Spleen (tissue), 11 donors: Measurements from ENCODE around the gene CDH3. TPM values are rescaled to one million over a fixed set of nuclear protein-coding genes. Genes with fewer than 3 reads are reported as not detected.
A peak's percentile ranks its signal among the peaks of the same experiment; 100 is the strongest.

Experiments
- DNase-seq: peaks from one replicate; pipeline ENCODE4 v3.0.0-alpha.2; 2020
- H3K27ac ChIP-seq, 8 donors: fragments of 200-600 bp; sonication (generic) in 7 of 8; 1 replicate in 4 of 8; 2 replicates in 4 of 8; pipeline versions ENCODE4 v1.5.0 to v1.8.0; 2016 to 2021; ENCODE audit warnings: inconsistent platforms in 4 of 8, mild to moderate bottlenecking in 4 of 8, moderate library complexity in 1 of 8
- H3K27me3 ChIP-seq, 7 donors: fragments of 200-600 bp; sonication (generic) in 6 of 7; replicated peaks in 1 of 7; 1 replicate in 4 of 7; 2 replicates in 3 of 7; pipeline versions ENCODE4 v1.5.0 to v1.8.0; 2016 to 2021; ENCODE audit warnings: inconsistent platforms in 3 of 7, mild to moderate bottlenecking in 1 of 7
- H3K36me3 ChIP-seq, 6 donors: fragments of 200-600 bp; sonication (generic) in 5 of 6; 1 replicate in 4 of 6; 2 replicates in 2 of 6; pipeline versions ENCODE4 v1.5.0 to v1.8.0; 2016 to 2021; ENCODE audit warnings: inconsistent platforms in 2 of 6
- H3K4me1 ChIP-seq, 6 donors: fragments of 200-600 bp; sonication (generic) in 5 of 6; 1 replicate in 3 of 6; 2 replicates in 3 of 6; pipeline versions ENCODE4 v1.5.0 to v1.8.0; 2016 to 2021; ENCODE audit warnings: inconsistent platforms in 3 of 6
- H3K4me3 ChIP-seq, 8 donors: fragments of 200-600 bp; sonication (generic) in 7 of 8; 1 replicate in 4 of 8; 2 replicates in 4 of 8; pipeline versions ENCODE4 v1.5.0 to v1.8.0; 2016 to 2021; ENCODE audit warnings: inconsistent platforms in 4 of 8, mild to moderate bottlenecking in 4 of 8, moderate library complexity in 2 of 8
- H3K9me3 ChIP-seq, 8 donors: fragments of 200-600 bp; sonication (generic) in 7 of 8; 1 replicate in 4 of 8; 2 replicates in 4 of 8; pipeline versions ENCODE4 v1.5.0 to v1.8.0; 2016 to 2021; ENCODE audit warnings: inconsistent platforms in 4 of 8
- CTCF ChIP-seq, 11 experiments: fragments of 200-600 bp in 7 of 11; fragments of 450-650 bp in 4 of 11; sonication (generic) in 4 of 11; IDR thresholded peaks in 8 of 11; conservative IDR thresholded peaks in 3 of 11; 1 replicate in 7 of 11; 2 replicates in 4 of 11; pipeline versions ENCODE4 v1.4.0 to v1.8.0; 2016 to 2021; ENCODE audit warnings: antibody characterized with exemption in 11 of 11, inconsistent platforms in 4 of 11, mild to moderate bottlenecking in 1 of 11
- POLR2A ChIP-seq, 3 donors: fragments of 450-650 bp; IDR thresholded peaks; one replicate each; pipeline ENCODE4 v1.5.1; 2017; ENCODE audit warnings: antibody characterized with exemption in 3 of 3, mild to moderate bottlenecking in 1 of 3
- POLR2AphosphoS5 ChIP-seq, 3 donors: sonication (generic); formaldehyde crosslinking; IDR thresholded peaks; one replicate each; pipeline ENCODE4 v1.5.1; 2017; ENCODE audit warnings: antibody characterized with exemption in 3 of 3
- WGBS, 5 donors: extraction: QIAGEN DNeasy Blood & Tissue Kit in 3 of 5; methylation state at CpG; one replicate each; pipeline versions ENCODE4 v1.1.5 to v1.1.7; 2013 to 2018; 5-methylcytosine and 5-hydroxymethylcytosine counted together
- intact Hi-C: fragments of 100-400 bp; cut with DNase I; formaldehyde crosslinking; loops from one replicate; pipeline ENCODE4 v1.15.0; 2023; ENCODE audit warnings: low total_unique reads
- polyA plus RNA-seq, 3 donors: library from polyadenylated mRNA; stranded (reverse); fragments of 200-250 nt; gene quantifications; one replicate each; pipeline ENCODE4 v1.2.1, GENCODE V29; 2013
- total RNA-seq, 7 donors: library from RNA; depleted of rRNA in 3 of 7; stranded (reverse); fragments of >200 nt in 3 of 7; fragmentation: NEBNext Ultra II Directional in 4 of 7; extraction: Animal tissue kit (Norgen Biotek cat#: 25700) in 4 of 7; gene quantifications; one replicate each; pipeline versions ENCODE4 v1.1.0 to v1.2.1, GENCODE V29; 2016 to 2021
- donor health status: healthy with polysubstance abuse.
- donor health status: DM: no; HTN: no; CAD: no; lungs with moderate emphysema.
- donor health status: DM: no; HTN: no; CAD: no.
- donor health status: Bipolar disorder and iron deficiency.
- donor health status: healthy.
- donor health status: DM: no; HTN: no; CAD: no.
- donor health status: DM: yes; HTN: yes; CAD: no.

The CDH3 gene
- total and polyA plus RNA-seq, 10 donors: 1.5 to 47.6 (median 23.0) TPM

GRCh38 chr16:68668266-68668665 is 23.2 kb downstream of the CDH3 start:
- Histone ChIP-seq H3K4me1 (no peaks in the 10 kb centered on the region), H3K27ac (no peak overlapping the region), H3K9me3 (no peaks in the 10 kb centered on the region), H3K27me3 (no peaks in the 10 kb centered on the region), H3K4me3 (no peak overlapping the region), H3K36me3 (no peaks in the 10 kb centered on the region)
- TF ChIP-seq POLR2AphosphoS5 (IDR thresholded peaks at IDR 0.05) (no peak), POLR2A (IDR thresholded peaks at IDR 0.05) (no peak), CTCF (IDR thresholded peaks at IDR 0.05 in 8 of 11, conservative IDR thresholded peaks at IDR 0.05 in 3 of 11) (no peak)
- no peak for DNase-seq
- intact Hi-C loops: no loop called here
- WGBS, 5 donors: 25 to 54% (median 49%) methylated on average over 4 of the region's 4 CpGs

- Histone ChIP-seq H3K27ac (no peak overlapping the region), H3K4me3 (no peak overlapping the region), H3K9me3 (no peaks in the 10 kb centered on the region), H3K27me3 (no peaks in the 10 kb centered on the region), H3K36me3 (peaks cover 0 to 14% (median 0%) of the 10 kb centered on the region in 6 donors), H3K4me1 (no peaks in the 10 kb centered on the region)
- TF ChIP-seq CTCF (IDR thresholded peaks at IDR 0.05 in 8 of 11, conservative IDR thresholded peaks at IDR 0.05 in 3 of 11) (no peak), POLR2AphosphoS5 (IDR thresholded peaks at IDR 0.05) (no peak), POLR2A (IDR thresholded peaks at IDR 0.05) (no peak)
- WGBS, 5 donors: 76 to 87% (median 80%) methylated on average over 5 of the region's 5 CpGs
- no peak for DNase-seq
- intact Hi-C loops: no loop called here
Measured at GRCh38 chr16:68676113-68676860, 31.2 kb downstream of the CDH3 start.

GRCh38 chr16:68681038-68681437 is 35.9 kb downstream of the CDH3 start:
- Histone ChIP-seq H3K4me1 (no peaks in the 10 kb centered on the region), H3K27me3 (no peaks in the 10 kb centered on the region), H3K4me3 (no peak overlapping the region), H3K27ac (no peak overlapping the region), H3K9me3 (no peaks in the 10 kb centered on the region), H3K36me3 (peaks cover 0 to 35% (median 0%) of the 10 kb centered on the region in 6 donors)
- WGBS, 5 donors: 62 to 88% (median 85%) methylated on average over 2 of the region's 2 CpGs
- no peak for DNase-seq
- intact Hi-C loops: no loop called here
- TF ChIP-seq POLR2AphosphoS5 (IDR thresholded peaks at IDR 0.05): no peak
- TF ChIP-seq POLR2A (IDR thresholded peaks at IDR 0.05): no peak
- TF ChIP-seq CTCF (IDR thresholded peaks at IDR 0.05 in 8 of 11, conservative IDR thresholded peaks at IDR 0.05 in 3 of 11): no peak

GRCh38 chr16:68685685-68686478 is 40.8 kb downstream of the CDH3 start:
- peak; percentile 61 for DNase-seq

More at GRCh38 chr16:68685685-68686478, 40.8 kb downstream of the CDH3 start:
- Histone ChIP-seq H3K27me3 (no peaks in the 10 kb centered on the region), H3K36me3 (peaks cover 0 to 25% (median 0%) of the 10 kb centered on the region in 6 donors), H3K4me1 (no peaks in the 10 kb centered on the region), H3K4me3 (no peak overlapping the region), H3K9me3 (no peaks in the 10 kb centered on the region), H3K27ac (no peak overlapping the region)
- TF ChIP-seq POLR2A (IDR thresholded peaks at IDR 0.05) (no peak), CTCF (IDR thresholded peaks at IDR 0.05 in 8 of 11, conservative IDR thresholded peaks at IDR 0.05 in 3 of 11) (no peak), POLR2AphosphoS5 (IDR thresholded peaks at IDR 0.05) (no peak)
- WGBS, 5 donors: 83 to 95% (median 91%) methylated on average over 20 to 22 of the region's 22 CpGs
- intact Hi-C loops: no loop called here
